NT2/D1 (cell line): ENCODE measurements around the gene TMPRSS2.

Source experiments
- SUZ12 ChIP-seq: IDR thresholded peaks from 2 replicates; pipeline ENCODE4 v1.6.1; 2011; ENCODE audit not compliant: insufficient read length, insufficient read depth; ENCODE audit errors: extremely low read depth
- YY1 ChIP-seq: IDR thresholded peaks from 2 replicates; pipeline ENCODE4 v1.6.1; 2011; ENCODE audit not compliant: insufficient read length, insufficient read depth
- ZNF274 ChIP-seq: IDR thresholded peaks from 2 replicates; pipeline ENCODE4 v1.6.1; 2011; ENCODE audit warnings: mild to moderate bottlenecking, low read depth, low read length

- TF ChIP-seq YY1 (no peak), ZNF274 (no peak), SUZ12 (no peak)
These were observed 88.8 kb downstream of the TMPRSS2 start for GRCh38 chr21:41418956-41419680.
